Stimulated activated naive CD8-positive, alpha-beta T cell treated with anti-CD3 and anti-CD28 coated beads, Interleukin-15, amount 100 ng/mL, for 72 hours (primary cell): ENCODE measurements around the gene CDC34.

Source experiments
- ATAC-seq: fragments of 150-1000 bp; cut with Tn5 transposase; 2 replicates; pipeline ENCODE4 v1.10.0; 2021; ENCODE audit warnings: mild to moderate bottlenecking, moderate library complexity
- DNase-seq, 2 donors: peaks; one replicate each; pipeline ENCODE4 v3.0.0; 2021 to 2022
- H3K27ac Mint-ChIP-seq, 2 donors: one replicate each; pipeline ENCODE4 v1.8.0; 2022; ENCODE audit warnings: mild to moderate bottlenecking in 2 of 2, mixed read lengths in 2 of 2, moderate library complexity in 2 of 2
- H3K27me3 Mint-ChIP-seq: one replicate; pipeline ENCODE4 v1.8.0; 2022; ENCODE audit warnings: mixed read lengths
- H3K4me1 Mint-ChIP-seq: one replicate; pipeline ENCODE4 v1.8.0; 2022; ENCODE audit warnings: mild to moderate bottlenecking, mixed read lengths
- H3K4me3 Mint-ChIP-seq, 2 donors: one replicate each; pipeline ENCODE4 v1.8.0; 2022; ENCODE audit warnings: mild to moderate bottlenecking in 2 of 2, mixed read lengths in 2 of 2, moderate library complexity in 1 of 2
- H3K9me3 Mint-ChIP-seq, 2 donors: one replicate each; pipeline ENCODE4 v1.8.0; 2022; ENCODE audit warnings: mixed read lengths in 2 of 2

The CDC34 gene

DNA sequence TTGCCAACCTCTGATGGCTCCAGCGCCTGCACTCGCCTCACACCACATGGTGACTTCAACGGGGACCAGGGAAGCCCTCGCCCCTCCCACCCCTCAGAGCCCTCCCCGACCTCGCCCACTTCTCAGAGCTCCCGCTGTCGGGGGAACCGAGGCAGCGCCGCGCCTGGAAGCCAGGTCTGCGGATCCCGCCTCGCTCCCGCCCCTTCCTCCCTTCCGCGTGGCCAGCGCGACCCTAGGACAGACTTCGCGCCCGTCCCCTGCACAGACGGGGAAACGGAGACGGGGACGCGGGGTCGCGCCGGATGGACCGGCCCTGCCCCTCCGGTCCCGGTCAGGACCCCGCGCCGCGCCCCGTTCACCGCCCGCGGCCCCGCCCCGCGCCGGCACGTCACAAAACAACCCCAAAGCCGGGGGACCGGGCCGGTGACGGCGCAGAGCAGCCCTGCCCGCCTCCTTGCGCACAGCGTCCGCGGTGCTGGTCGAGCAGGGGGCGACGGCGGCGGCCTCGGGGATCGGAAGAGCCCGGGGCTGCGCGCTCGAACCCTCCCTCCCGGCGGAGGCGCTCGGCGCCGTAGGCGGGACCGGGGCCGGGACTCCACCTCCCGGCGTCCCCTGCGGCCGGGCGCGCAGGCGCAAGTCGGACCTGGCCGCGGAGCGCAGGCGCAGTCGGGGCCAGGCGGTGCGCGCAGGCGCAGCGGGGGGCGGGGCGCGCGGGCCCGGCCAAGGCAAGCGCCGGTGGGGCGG, 379 bp upstream of the CDC34 start:
- Mint-ChIP-seq H3K27ac (peak overlapping the region; percentile 54 to 80), H3K27me3 (no peaks in the 10 kb centered on the region), H3K4me3 (peak overlapping the region; percentile 83 to 86), H3K4me1 (peaks cover 41% of the 10 kb centered on the region), H3K9me3 (no peaks in the 10 kb centered on the region)
- ATAC-seq (peak; percentile 81), DNase-seq (peak; percentile 91 to 97)

DNA sequence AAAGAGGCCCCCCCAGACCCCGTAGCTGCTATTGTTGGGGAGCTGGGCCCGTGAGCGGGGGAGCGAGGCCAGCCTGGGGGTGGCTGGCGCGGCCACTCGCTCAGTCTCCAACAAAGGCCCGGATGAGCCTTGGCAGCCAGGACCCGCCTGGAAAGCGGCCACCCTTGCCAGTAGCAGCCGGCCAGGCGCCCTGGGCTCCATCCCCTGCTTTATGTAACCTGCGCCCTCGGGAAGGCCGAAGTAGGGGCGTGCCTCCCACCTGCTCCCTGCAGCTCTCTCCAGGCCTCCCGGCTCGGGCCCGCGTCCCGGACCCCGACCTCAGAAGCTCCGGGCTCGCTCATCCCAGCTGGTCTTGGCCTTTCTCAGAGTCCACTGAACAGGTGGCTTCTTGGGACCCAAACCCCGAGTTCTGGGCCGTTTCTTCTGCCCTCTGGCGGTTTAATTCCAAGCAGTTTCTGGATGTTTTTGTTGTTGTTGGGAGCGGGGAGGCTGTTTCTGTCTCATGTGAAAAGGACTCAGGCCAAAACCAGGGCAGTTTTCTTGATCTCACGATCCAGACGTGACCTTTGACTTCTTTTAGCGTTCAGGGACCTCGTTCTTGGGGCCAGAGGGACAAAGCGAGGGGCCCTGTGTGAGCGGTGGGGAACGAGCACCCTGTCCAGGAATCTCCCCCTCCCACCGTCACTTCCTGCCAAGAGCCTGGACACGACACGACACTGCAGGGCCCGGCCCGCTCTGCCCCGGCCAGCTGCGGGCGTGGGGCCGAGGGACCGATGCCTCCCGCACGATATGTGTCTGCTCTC, 1.2 kb downstream of the CDC34 start:
- H3K27me3 Mint-ChIP-seq = no peaks in the 10 kb centered on the region
- H3K4me3 Mint-ChIP-seq = peak overlapping the region; percentile 90
- peaks cover 41% of the 10 kb centered on the region for H3K4me1 Mint-ChIP-seq
- peak; percentile 3 for ATAC-seq
- H3K27ac Mint-ChIP-seq = peak overlapping the region; percentile 89 to 91
- no peaks in the 10 kb centered on the region for H3K9me3 Mint-ChIP-seq
- DNase-seq = peak; percentile 48 to 52

DNA sequence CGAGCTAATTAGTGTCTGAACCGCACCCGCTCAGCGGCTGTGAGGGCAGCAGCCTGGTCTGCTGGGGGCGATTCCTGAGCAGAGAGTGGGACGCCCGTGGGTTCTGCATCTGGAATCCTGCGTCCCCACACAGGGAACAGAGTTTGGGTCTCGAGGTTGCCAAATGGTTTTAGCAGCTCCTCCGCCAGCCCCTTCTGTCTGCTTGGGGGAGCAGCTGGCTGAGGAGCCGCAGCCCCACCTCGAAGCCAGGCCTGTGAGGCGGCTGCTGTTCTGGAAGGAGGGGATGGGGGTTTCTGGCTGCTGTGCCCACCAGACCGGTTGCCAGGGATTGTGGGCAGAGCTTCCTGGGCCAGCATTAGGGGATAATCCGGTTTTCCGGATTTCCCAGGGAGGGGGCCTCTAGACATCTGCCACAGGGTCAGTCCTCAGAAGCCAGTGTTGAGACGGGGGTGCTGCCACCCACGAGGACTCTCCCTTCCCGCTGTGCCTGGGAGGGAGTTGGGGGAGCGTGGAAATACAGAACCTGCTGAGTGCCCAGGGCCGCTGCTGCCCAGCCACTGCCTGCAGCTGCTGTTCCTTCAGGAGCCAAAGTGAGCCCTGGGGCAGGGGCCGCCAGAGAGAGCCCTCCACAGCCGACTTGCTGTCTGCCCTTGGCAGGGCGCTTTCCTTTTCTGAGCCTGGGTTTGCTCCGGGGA, 2.0 kb downstream of the CDC34 start:
- Mint-ChIP-seq H3K27ac (peak overlapping the region in 1 of 2 donors; percentile 93), H3K4me1 (peaks cover 36% of the 10 kb centered on the region), H3K27me3 (no peaks in the 10 kb centered on the region), H3K9me3 (no peaks in the 10 kb centered on the region), H3K4me3 (peak overlapping the region; percentile 90)
- ATAC-seq = no peak
- DNase-seq = no peak

DNA sequence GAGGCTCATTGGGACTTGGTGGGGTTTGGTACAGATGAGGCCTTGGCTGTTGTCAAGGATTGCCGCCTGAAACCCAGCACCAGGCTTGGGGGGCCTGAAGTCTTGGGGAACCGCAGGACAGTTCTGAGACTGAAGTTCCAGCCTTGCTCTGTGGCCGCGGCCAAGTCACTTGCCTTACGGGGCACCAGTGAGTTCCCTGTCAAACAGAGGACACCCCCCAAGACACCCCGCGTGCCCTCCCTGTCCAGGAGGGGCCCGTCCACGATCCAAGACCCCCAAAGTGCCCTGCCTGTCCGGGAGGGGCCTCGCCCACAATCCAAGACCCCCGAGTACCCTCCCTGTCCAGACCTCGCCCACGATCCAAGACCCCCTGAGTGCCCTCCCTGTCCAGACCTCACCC, 2.5 kb downstream of the CDC34 start:
- ATAC-seq (no peak), DNase-seq (no peak)
- Mint-ChIP-seq H3K27me3 (no peaks in the 10 kb centered on the region), H3K27ac (peak overlapping the region in 1 of 2 donors; percentile 74), H3K4me3 (peak overlapping the region; percentile 90), H3K9me3 (no peaks in the 10 kb centered on the region), H3K4me1 (peaks cover 33% of the 10 kb centered on the region)

DNA sequence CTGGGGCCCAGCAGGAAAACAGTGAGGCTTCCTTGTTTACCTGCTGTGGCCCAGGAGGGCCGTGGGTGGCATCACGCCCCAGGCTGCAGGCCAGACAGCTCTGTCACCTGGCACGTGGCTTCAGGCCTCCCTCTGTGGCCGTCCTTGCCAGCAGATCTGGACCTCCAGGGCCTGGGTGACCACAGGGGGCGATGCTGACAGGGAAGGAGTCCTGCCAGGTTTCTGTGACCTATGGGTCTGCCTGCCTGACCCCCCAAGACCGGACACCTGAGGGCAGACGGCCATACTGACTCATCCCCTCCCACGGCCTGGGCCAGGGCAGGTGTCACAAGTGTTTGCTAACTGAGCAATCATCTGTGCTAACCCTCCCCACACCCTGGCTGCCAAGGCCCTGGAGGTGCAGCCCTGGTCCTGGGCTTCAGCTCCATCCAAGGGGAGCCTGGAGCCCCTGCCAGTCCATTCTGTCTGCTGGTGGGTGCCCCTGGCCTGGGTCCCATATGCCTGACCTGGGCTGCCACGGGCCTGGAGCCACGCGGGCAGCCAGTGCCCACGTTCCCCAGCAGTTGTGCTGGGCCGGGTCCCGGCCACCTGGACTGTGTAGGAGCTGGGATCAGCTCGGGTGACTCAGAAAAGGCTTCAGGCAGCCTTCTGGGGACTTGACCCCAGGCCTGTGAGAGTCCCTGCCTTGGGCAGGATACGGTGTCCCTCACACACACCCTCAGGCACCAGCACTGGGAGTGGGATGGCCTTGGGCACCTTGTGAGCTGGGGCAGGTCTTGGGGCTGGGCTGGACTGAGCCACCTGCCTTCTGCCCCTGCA, 3.7 kb downstream of the CDC34 start:
- Mint-ChIP-seq H3K4me1 (peaks cover 28% of the 10 kb centered on the region), H3K27me3 (no peaks in the 10 kb centered on the region), H3K27ac (peak overlapping the region; percentile 40 to 91), H3K4me3 (peak overlapping the region in 1 of 2 donors; percentile 72), H3K9me3 (no peaks in the 10 kb centered on the region)
- no peak for ATAC-seq
- DNase-seq = no peak

DNA sequence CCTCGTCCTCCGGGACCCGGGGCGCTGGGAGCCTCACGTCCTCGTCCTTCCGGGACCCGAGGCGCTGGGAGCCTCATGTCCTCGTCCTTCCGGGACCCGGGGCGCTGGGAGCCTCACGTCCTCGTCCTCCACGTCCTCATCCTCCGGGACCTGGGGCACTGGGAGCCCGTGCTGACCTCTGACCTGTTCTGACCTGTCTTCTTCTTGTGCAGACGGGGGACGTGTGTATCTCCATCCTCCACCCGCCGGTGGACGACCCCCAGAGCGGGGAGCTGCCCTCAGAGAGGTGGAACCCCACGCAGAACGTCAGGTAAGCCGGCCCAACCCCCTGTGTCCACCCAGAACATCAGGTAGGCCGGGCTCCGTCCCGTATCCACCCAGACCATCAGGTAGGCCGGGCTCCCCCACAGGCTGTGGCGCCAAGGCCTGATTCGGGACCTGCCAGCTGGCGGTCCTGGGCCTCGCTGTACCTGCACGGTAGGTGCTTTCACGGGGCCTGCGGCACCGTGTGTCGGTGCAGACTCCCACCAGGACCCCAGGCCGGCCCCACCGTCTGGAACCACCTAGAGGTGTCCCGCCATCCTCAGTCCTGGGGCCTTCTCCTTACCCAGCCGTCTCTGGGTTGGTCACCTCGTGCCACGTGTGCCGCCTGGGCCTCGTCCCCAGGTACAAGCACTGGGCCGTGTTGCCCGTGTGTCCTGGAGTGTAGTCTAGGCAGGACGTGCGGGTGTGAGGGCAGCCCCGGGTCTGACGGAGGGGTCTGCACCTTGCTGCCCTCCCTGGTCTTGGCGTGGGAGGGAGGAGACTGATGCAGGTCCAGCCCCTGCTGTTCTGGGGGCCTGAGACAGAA, 4.7 kb downstream of the CDC34 start:
- no peak overlapping the region for H3K4me3 Mint-ChIP-seq
- H3K27me3 Mint-ChIP-seq = no peaks in the 10 kb centered on the region
- H3K4me1 Mint-ChIP-seq = peaks cover 23% of the 10 kb centered on the region
- no peak overlapping the region for H3K27ac Mint-ChIP-seq
- ATAC-seq (no peak), DNase-seq (no peak)
- no peaks in the 10 kb centered on the region for H3K9me3 Mint-ChIP-seq

DNA sequence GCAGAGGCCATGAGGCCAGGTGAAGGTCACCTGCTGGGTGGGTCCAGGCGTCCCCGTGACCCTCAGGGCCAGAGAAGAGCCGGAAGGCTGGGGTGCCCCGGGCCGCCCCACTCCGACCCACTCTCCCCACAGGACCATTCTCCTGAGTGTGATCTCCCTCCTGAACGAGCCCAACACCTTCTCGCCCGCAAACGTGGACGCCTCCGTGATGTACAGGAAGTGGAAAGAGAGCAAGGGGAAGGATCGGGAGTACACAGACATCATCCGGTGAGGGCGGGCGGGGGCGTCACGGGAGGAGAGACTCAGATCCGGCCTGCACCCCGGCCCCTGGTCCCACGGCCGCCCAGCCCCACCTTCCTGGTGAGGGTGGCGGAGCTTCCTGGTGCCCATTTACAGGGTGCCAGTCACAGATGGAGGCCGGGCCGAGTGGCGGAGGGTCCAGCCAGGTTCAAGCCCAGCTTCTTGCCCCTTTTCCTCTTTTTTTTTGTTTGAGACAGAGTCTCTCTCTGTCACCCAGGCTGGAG, 5.4 kb downstream of the CDC34 start:
- H3K9me3 Mint-ChIP-seq = no peaks in the 10 kb centered on the region
- no peak for ATAC-seq
- H3K4me1 Mint-ChIP-seq = peaks cover 23% of the 10 kb centered on the region
- H3K27ac Mint-ChIP-seq = no peak overlapping the region
- no peak overlapping the region for H3K4me3 Mint-ChIP-seq
- no peaks in the 10 kb centered on the region for H3K27me3 Mint-ChIP-seq
- no peak for DNase-seq

DNA sequence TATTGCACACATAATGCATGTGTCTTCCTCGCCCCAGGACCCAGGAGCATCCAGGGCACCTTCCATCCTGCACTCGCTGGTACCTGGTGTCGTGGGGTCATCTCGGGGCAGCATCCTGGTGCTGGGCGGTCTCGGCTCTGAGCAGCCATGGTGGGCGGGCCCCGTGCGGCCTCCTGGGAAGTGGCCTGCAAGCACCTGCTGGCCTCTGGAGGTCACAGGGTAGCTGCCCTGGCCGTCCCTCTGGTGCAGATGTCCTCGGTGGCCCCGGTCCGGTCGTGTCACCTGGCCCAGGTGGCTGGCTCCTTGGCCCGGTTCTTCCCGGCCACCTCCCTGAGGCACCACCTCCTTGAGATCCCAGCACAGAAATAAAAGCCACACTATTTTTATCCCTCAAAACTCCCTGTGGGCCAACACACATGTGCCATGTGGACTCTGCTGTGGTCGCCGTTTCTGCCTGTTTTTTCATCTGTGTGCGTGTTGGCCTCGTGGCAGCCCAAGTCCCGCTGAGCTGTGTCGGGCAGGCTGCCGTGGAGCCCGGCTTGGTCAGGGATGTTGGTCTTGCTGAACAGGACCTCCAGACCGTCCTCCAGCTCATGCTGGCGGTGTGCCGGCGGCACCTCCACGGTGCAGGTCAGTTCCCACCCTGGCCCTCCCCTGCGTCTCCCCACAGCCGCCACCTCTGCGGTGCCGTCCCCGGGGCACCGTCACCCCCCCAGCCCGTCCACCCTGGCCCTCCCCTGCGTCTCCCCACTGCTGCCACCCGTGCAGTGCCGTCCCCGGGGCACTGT, 7.3 kb downstream of the CDC34 start:
- H3K27me3 Mint-ChIP-seq = no peaks in the 10 kb centered on the region
- no peak overlapping the region for H3K27ac Mint-ChIP-seq
- no peak for ATAC-seq
- peaks cover 19% of the 10 kb centered on the region for H3K4me1 Mint-ChIP-seq
- H3K9me3 Mint-ChIP-seq = no peaks in the 10 kb centered on the region
- DNase-seq = no peak
- no peak overlapping the region for H3K4me3 Mint-ChIP-seq

DNA sequence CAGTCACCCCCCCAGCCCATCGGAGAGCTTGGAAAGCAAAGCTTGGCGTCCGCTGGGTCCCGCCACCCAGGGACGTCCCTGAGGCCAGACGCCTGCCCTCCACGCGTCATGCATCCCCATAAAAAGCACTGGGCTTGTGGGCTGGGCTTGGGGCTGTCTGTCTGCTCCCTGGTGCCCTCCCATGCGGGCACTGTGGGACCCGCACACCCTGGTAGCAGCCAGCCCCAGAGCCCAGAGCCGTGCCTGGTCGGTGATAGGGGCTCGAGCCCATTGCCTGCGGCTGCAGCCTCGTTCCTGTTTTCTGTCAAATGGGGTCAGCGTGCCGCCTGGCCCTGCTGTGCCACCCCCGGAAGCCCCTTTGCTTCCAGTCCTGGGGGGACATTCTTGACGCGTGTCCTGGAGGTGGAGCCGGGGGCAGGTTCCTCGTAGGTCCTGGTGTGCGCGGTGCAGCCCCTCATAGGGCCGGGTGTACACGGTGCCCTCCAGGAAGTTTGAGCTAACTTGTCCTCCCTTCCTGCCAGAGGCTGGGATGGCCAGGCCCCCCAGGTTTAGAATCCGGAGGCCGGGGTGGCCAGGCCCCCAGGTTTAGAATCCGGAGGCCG, 8.0 kb downstream of the CDC34 start:
- Mint-ChIP-seq H3K9me3 (no peaks in the 10 kb centered on the region), H3K27me3 (no peaks in the 10 kb centered on the region), H3K27ac (no peak overlapping the region), H3K4me1 (peaks cover 22% of the 10 kb centered on the region), H3K4me3 (no peak overlapping the region)
- DNase-seq (no peak), ATAC-seq (no peak)

DNA sequence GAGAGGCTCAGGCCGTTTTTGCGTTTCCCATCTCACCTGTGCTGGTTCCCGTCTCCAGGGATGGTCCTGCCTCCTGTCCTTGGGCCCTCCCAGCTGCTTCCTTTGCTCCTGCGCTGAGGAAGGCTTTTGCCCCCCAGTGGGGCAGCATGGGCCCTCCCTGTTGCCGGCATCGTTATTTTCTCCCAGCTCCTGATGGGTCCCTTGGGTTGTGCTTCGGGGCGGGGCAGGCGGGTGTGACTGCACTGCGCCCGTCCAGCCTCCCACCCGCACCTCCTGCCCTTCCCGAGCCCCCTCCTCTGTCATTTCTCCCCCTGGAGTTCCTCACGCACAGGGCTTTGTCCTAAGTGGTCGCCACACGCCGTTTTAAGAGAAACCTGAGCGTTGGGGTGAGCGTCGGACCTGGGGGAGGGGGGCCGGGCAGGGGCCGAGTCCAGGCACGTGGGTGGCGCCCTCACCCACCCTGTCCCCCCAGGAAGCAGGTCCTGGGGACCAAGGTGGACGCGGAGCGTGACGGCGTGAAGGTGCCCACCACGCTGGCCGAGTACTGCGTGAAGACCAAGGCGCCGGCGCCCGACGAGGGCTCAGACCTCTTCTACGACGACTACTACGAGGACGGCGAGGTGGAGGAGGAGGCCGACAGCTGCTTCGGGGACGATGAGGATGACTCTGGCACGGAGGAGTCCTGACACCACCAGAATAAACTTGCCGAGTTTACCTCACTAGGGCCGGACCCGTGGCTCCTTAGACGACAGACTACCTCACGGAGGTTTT, 9.5 kb downstream of the CDC34 start:
- Mint-ChIP-seq H3K4me1 (peaks cover 25% of the 10 kb centered on the region), H3K27ac (no peak overlapping the region), H3K4me3 (no peak overlapping the region), H3K27me3 (no peaks in the 10 kb centered on the region), H3K9me3 (no peaks in the 10 kb centered on the region)
- no peak for DNase-seq
- no peak for ATAC-seq

DNA sequence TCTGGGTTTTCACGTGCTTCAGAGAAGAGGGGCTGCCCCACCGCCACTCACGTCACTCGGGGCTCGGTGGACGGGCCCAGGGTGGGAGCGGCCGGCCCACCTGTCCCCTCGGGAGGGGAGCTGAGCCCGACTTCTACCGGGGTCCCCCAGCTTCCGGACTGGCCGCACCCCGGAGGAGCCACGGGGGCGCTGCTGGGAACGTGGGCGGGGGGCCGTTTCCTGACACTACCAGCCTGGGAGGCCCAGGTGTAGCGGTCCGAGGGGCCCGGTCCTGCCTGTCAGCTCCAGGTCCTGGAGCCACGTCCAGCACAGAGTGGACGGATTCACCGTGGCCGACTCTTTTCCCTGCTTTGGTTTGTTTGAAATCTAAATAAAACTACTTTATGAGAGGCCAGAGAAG, 10.1 kb downstream of the CDC34 start:
- Mint-ChIP-seq H3K27ac (no peak overlapping the region), H3K27me3 (no peaks in the 10 kb centered on the region), H3K9me3 (no peaks in the 10 kb centered on the region), H3K4me1 (peaks cover 25% of the 10 kb centered on the region), H3K4me3 (no peak overlapping the region)
- ATAC-seq (no peak), DNase-seq (no peak)

DNA sequence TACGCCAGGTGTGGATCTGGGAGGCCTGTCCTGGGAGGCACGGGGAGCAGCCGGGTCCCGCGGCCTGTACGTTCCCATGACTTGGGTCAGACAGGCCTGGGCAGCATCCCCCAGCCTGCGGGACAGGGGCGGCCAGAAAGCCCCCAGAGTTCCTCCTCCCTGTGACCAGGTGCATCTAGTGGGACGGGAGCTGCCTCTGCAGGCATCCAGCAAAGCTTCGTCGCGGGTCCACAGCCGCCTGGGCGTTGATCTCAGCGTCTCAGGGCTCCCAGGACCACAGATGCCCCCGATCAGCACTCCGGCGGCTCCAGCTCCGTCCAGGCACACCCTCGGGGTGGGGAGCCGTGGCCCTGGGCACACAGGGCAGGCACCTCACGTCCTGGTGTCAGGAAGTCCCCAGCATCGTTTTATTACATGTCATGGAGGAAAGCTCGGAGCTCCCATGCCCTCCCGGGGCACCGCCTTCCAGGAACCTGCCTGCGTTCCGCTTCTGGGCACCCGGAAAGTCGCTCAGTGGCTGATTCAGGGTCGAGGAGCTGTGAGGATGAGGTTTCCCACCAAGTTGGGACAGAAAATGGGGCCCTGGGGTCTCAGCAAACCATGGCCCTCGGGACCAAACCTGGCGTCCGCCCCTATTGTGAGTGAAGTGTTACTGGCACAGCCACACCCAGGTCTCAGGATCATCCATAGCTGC, 10.8 kb downstream of the CDC34 start:
- Mint-ChIP-seq H3K27ac (peak overlapping the region in 1 of 2 donors; percentile 27), H3K4me3 (no peak overlapping the region), H3K4me1 (peaks cover 25% of the 10 kb centered on the region), H3K9me3 (no peaks in the 10 kb centered on the region), H3K27me3 (no peaks in the 10 kb centered on the region)
- DNase-seq (no peak), ATAC-seq (no peak)
